Brain microvascular endothelial cell (primary cell): ENCODE data around the gene GALNT9.
A peak's percentile ranks its signal among the peaks of the same experiment; 100 is the strongest.

ENCODE experiments used
- DNase-seq: peaks from one replicate; pipeline ENCODE4 v3.0.0-alpha.2; 2020
- H3K27ac ChIP-seq: fragments of 250-450 bp; sonication (Bioruptor Pico); 2 replicates; pipeline ENCODE4 v1.5.1; 2020; ENCODE audit warnings: mild to moderate bottlenecking, moderate library complexity
- H3K27me3 ChIP-seq: fragments of 250-450 bp; sonication (Bioruptor Pico); replicated peaks from 2 replicates; pipeline ENCODE4 v1.5.1; 2020; ENCODE audit warnings: mild to moderate bottlenecking
- H3K36me3 ChIP-seq: fragments of 250-450 bp; sonication (Bioruptor Pico); replicated peaks from 2 replicates; pipeline ENCODE4 v1.5.1; 2020; ENCODE audit warnings: mild to moderate bottlenecking
- H3K4me3 ChIP-seq: 2 replicates; pipeline ENCODE4 v1.5.1; 2011; ENCODE audit warnings: low read depth, mild to moderate bottlenecking, control low read depth, low read length, moderate library complexity
- CTCF ChIP-seq: IDR thresholded peaks from 2 replicates; pipeline ENCODE4 v1.5.1; 2011; ENCODE audit warnings: low read depth, mild to moderate bottlenecking, moderate library complexity, low read length, control low read depth, inconsistent platforms; ENCODE audit errors: missing control alignments
- in situ Hi-C: cut with HindIII; loops from 2 replicates; pipeline ENCODE4 v1.10.0; 2017; ENCODE audit warnings: low sequenced_read_pairs, low pct_ligation_motif_present

Gene GALNT9

DNA sequence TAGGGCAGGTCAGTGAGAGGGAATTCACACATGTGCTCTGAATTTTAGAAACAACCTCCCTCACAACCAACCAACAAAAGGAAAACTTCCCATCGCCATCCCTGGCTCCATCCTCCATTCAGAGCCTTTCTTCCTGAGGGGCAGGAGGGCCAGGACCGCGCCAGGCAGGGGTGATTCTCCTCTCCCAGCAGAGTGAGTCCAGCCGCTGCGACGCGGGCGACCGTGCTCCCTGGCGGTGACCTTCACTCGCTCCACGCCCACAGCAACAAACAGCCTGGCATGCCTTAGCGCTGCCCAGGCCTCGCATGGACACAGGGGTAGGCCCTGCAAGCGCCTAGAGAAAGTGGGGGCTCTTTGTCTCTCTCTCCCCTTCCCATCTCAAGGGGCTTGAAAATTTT is 3.7 kb downstream of the GALNT9 start:
- TF ChIP-seq CTCF, result no peak
- no peak overlapping the region for H3K27ac ChIP-seq
- H3K27me3 ChIP-seq, result peaks cover 36% of the 10 kb centered on the region
- H3K36me3 ChIP-seq, result no peaks in the 10 kb centered on the region
- no peak overlapping the region for H3K4me3 ChIP-seq
- DNase-seq, result no peak
- in situ Hi-C loops, result no loop called here

DNA sequence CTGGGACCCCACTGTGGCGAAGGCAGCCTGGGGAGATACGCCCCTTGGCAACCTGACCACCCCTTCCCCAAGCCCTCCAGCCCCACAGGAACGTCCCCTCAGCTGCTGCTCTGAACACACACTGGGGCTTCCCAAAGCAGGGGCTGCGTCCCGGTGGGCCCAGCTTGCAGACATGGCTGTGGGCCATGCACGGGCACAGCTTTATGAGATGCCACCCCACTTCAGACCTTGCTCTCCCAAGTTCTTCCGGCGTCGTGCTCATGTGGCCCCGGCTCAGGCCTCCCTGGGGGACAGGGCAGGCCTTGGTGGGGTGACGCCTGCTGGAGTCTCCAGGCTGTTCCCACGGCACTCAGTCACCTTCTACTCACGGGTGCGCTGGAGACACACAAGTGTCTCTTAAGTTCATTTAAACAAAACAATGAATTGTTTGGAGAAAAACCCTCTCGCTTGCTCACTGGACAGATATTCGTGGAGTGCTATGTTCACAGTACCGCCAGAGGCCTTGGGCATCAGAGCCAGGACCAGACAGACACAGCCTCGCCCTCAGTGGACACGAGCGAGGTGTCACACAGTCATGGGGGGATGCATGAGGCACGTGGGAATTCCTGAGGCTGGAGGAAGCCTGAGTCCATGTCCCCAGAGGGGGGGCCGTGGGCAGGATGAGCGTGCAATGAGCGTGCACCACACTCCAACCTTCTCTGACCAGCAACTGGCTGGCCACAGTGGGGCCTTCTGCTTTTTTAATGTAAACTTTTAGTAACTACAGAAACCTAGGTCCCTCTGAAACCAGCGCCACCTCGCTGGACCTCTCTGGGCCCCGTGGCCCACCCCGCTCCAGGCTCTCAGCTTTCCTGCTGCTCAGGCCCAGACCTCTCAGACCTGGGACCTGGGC is 4.3 kb downstream of the GALNT9 start:
- no peak overlapping the region for H3K27ac ChIP-seq
- H3K4me3 ChIP-seq, result no peak overlapping the region
- peak; percentile 11 for DNase-seq
- H3K27me3 ChIP-seq, result peaks cover 31% of the 10 kb centered on the region
- TF ChIP-seq CTCF, result no peak
- no peaks in the 10 kb centered on the region for H3K36me3 ChIP-seq
- in situ Hi-C loops, result loop anchor here (5.0 kb wide), 1 partner anchor 43 kb away; no protein-coding TSS in a partner anchor

- Histone ChIP-seq H3K4me3 (no peak overlapping the region), H3K36me3 (no peaks in the 10 kb centered on the region), H3K27ac (no peak overlapping the region), H3K27me3 (peaks cover 28% of the 10 kb centered on the region)
- in situ Hi-C loops, result loop anchor here (5.0 kb wide), 1 partner anchor 42 kb away; no protein-coding TSS in a partner anchor
- no peak for TF ChIP-seq CTCF
- DNase-seq, result no peak
Observed at GRCh38 chr12:132324173-132324572, 5.2 kb downstream of the GALNT9 start.

DNA sequence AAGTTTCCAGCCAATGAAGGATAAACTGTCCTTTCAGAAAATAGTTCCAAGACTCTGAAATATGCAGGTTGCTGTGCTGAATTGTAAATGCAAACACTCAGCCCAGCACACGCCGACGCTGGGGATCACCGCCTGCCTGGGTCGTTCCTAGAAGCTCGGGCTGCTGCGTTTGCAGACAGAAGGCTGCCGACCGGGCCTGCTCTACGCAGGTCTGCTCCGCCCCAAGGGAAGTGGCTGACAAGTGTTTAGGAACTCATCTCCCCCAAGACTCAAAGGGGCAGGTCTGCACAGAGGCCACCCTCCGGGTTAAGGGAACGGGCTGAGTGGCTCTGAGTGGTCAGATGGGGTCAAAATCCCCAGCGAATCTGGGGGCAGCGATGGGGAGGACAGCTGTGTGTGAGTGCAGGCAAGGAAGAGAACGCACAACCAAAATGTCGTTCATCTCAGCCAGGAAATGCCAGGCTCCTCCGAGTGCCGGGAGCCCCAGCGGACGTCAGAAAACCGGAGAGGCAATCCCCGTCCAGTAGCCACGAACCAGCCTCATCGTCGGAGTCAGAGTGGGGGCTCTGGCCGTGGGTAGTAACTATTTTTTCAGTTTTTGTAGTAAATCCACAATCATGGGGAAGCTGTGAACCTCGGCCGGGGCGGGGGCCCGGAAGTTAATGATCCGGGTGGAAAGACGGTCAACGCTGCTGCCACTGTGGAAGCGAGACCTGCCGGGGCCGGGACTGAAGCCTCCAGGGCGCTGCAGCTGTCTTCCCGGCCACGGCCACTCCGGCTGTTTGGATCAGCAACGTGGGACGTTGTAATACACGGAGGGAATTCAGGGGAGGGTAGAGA is 6.0 kb downstream of the GALNT9 start:
- DNase-seq, result no peak
- in situ Hi-C loops, result loop anchor here (5.0 kb wide), 1 partner anchor 41 kb away; no protein-coding TSS in a partner anchor
- peaks cover 20% of the 10 kb centered on the region for H3K27me3 ChIP-seq
- no peaks in the 10 kb centered on the region for H3K36me3 ChIP-seq
- no peak overlapping the region for H3K27ac ChIP-seq
- H3K4me3 ChIP-seq, result no peak overlapping the region
- no peak for TF ChIP-seq CTCF

- in situ Hi-C loops, result loop anchor here (5.0 kb wide), 1 partner anchor 40 kb away; no protein-coding TSS in a partner anchor
- H3K27me3 ChIP-seq, result peaks cover 17% of the 10 kb centered on the region
- no peaks in the 10 kb centered on the region for H3K36me3 ChIP-seq
- H3K27ac ChIP-seq, result no peak overlapping the region
- no peak for DNase-seq
- H3K4me3 ChIP-seq, result no peak overlapping the region
- no peak for TF ChIP-seq CTCF
Observed at GRCh38 chr12:132322206-132323132, 6.9 kb downstream of the GALNT9 start.
